GM06990 (cell line): ENCODE data around the gene KIF21A.

ENCODE experiments used
- DNase-seq: peaks from one replicate; pipeline ENCODE4 v3.0.0-alpha.2; 2011; ENCODE audit not compliant: insufficient read length; ENCODE audit errors: extremely low read depth
- H3K27me3 ChIP-seq: replicated peaks from 2 replicates; pipeline ENCODE4 v1.6.0; 2011; ENCODE audit warnings: low read length; ENCODE audit not compliant: control insufficient read depth, insufficient read depth
- H3K36me3 ChIP-seq: 2 replicates; pipeline ENCODE4 v1.5.1; 2011; ENCODE audit warnings: low read length; ENCODE audit not compliant: control insufficient read depth, insufficient read depth
- H3K4me3 ChIP-seq: replicated peaks from 2 replicates; pipeline ENCODE4 v1.5.1; 2011; ENCODE audit warnings: low read depth, mild to moderate bottlenecking, control low read depth, low read length
- CTCF ChIP-seq: IDR thresholded peaks from 2 replicates; pipeline ENCODE4 v1.5.1; 2011; ENCODE audit warnings: low read length, control low read depth, mild to moderate bottlenecking, inconsistent platforms; ENCODE audit not compliant: insufficient read depth, poor library complexity, severe bottlenecking

The KIF21A gene

GRCh38 chr12:39441189-39441962, 1.5 kb downstream of the KIF21A start:
- H3K27me3 ChIP-seq, result no peaks in the 10 kb centered on the region
- DNase-seq, result no peak
- peak overlapping the region; percentile 82 for H3K4me3 ChIP-seq
- no peak for TF ChIP-seq CTCF
- H3K36me3 ChIP-seq, result no peaks in the 10 kb centered on the region

- no peak for DNase-seq
- Histone ChIP-seq H3K36me3 (no peaks in the 10 kb centered on the region), H3K4me3 (peak overlapping the region; percentile 82), H3K27me3 (no peaks in the 10 kb centered on the region)
- TF ChIP-seq CTCF, result no peak
Measured at GRCh38 chr12:39440781-39441180, 2.1 kb downstream of the KIF21A start.

- Histone ChIP-seq H3K4me3 (no peak overlapping the region), H3K36me3 (no peaks in the 10 kb centered on the region), H3K27me3 (no peaks in the 10 kb centered on the region)
- no peak for TF ChIP-seq CTCF
- no peak for DNase-seq
Measured at GRCh38 chr12:39440101-39440500, 2.8 kb downstream of the KIF21A start.

GRCh38 chr12:39435531-39435930, 7.4 kb downstream of the KIF21A start:
- no peak for TF ChIP-seq CTCF
- no peak for DNase-seq

GRCh38 chr12:39431797-39432196, 11.1 kb downstream of the KIF21A start:
- Histone ChIP-seq H3K36me3 (no peaks in the 10 kb centered on the region), H3K27me3 (no peaks in the 10 kb centered on the region), H3K4me3 (no peak overlapping the region)
- DNase-seq, result no peak
- TF ChIP-seq CTCF, result no peak

More at GRCh38 chr12:39435531-39435930, 7.4 kb downstream of the KIF21A start:
- H3K4me3 ChIP-seq, result no peak overlapping the region
- no peaks in the 10 kb centered on the region for H3K27me3 ChIP-seq
- H3K36me3 ChIP-seq, result no peaks in the 10 kb centered on the region
